ENCODE measurements around the gene FGGY.

Gene FGGY

GRCh38 chr1:59669752-59670312, 372.9 kb downstream of the FGGY start:
- DNase-seq, result no peak

DNA sequence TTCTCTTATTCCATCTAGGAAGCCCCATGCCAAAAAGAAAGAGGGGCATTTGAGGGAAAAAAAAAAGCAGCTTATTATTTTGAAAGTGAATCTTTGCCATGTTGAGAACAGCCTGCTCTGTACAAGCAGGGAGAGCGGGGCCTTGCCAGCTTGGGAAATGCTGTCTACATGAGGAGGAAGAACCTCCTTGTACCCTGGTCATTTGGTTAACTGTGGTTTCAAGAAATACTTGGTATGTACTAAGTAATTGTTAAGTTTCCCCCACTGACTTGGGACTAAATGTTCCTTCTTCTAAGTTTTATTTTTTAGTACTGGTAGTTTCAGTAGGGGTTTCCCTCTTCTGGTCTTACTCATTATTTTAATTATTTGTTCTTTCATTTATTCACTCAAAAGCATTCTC, 373.8 kb downstream of the FGGY start:
- DNase-seq, result no peak

GRCh38 chr1:59671066-59671952, 374.4 kb downstream of the FGGY start:
- no peak for DNase-seq

DNA sequence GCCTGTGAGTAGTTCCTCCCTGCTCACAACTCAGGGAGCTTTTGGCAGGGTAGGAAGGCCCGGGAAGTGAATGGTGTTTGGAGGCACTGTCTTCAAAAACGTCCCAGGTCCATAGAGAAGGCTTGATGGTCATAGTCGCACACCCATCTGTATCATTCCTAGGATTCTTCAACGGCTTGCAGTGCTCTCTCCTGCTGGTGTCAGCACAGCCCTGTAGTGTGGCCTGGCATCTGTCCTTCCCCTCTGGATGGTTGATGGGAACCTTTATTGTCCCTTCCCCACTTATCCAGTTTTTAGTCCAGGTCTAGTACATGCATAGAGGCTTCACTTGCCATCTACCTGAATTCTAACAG, 375.0 kb downstream of the FGGY start:
- DNase-seq, result no peak

GRCh38 chr1:59672851-59673572, 376.1 kb downstream of the FGGY start:
- DNase-seq, result no peak

GRCh38 chr1:59673573-59674450, 376.9 kb downstream of the FGGY start:
- DNase-seq, result no peak

DNA sequence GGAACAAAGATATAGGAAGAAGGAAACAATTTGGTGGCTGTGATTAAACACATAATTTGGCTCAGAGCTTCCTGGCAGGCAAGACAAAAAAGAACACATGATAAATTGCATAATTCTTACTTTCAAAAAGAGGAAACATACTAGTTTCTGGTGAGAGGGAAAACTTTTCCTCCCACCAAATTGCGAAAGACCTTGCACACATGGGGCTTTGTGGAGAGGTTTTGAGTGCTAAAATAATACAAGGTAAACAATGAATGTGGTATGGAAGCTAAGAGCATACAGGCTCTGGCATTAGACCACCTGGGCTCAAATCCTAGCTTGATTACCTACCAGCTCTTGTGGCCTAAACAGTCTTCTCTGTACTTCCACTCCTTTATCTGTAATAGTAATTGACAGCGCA, 377.7 kb downstream of the FGGY start:
- DNase-seq, result no peak

- DNase-seq, result no peak
These were observed 379.0 kb downstream of the FGGY start for GRCh38 chr1:59675936-59676335.

DNA sequence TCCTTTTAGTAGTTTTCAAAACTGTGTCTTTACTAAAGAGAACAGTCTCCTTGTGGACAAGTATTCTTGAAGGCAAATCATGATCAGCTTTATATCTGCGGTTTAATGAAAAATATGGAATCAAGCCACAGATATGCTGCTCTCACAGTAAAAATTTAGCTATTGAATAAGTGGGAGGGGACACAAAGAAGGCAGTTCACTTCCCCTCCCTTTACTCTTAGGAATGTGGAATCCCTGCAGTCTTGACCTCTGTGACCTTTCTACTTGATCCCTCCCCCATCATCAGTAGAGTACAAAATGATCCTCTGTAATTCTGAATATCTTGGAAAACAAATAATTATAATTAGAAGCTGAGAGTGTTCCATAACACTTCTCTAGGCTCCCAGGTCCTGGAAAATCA, 381.1 kb downstream of the FGGY start:
- no peak for DNase-seq

GRCh38 chr1:59678493-59679228, 381.8 kb downstream of the FGGY start:
- DNase-seq, result no peak

- DNase-seq, result no peak
These were observed 383.1 kb downstream of the FGGY start for GRCh38 chr1:59680044-59680443.

GRCh38 chr1:59682396-59683080, 385.6 kb downstream of the FGGY start:
- no peak for DNase-seq

- DNase-seq, result no peak
These were observed 386.3 kb downstream of the FGGY start for GRCh38 chr1:59683197-59683596.

- no peak for DNase-seq
These were observed 387.8 kb downstream of the FGGY start for GRCh38 chr1:59684698-59685097.

- no peak for DNase-seq
These were observed 388.2 kb downstream of the FGGY start for GRCh38 chr1:59685101-59685500.

- no peak for DNase-seq
These were observed 388.8 kb downstream of the FGGY start for GRCh38 chr1:59685666-59686065.

GRCh38 chr1:59686170-59686569, 389.3 kb downstream of the FGGY start:
- no peak for DNase-seq

- DNase-seq, result no peak
These were observed 389.7 kb downstream of the FGGY start for GRCh38 chr1:59686574-59686973.

DNA sequence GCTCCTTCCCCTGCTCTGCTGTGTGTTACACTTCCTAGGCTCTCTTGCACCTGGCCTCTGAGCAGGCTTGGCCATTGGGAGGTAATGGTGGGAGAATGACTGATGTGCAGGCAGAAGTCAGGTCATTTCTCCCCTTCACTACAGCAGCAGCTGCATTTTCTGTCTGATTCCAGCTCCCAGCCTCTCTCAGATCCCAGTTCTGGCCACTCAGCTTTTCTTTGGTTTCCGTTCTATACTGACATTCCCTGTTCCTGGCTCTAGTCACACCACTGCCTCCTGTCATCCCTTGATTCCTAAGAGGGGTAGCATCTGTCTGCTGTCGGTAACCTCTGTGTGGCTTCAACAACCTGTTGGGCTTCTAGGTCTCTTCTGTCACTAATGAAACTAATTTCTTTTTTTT, 390.2 kb downstream of the FGGY start:
- DNase-seq, result no peak

DNA sequence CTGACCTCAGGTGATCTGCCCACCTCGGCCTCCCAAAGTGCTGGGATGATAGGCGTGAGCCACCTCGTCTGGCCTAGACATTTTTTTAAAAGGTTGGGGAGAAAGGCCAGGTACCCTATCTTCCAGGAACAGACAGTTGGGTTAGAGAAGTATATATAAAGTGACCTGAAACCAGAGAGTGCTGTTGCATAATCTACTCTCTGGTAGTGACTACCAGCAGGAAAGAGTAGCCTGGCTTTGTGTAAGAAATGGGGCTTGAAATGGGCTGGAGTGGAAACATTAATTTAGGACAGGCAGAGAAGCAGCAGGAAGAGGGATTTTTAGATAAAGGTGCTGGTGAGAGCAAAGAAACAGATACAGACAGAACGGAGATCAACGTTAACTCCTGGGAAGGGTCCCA, 392.1 kb downstream of the FGGY start:
- DNase-seq, result no peak

DNA sequence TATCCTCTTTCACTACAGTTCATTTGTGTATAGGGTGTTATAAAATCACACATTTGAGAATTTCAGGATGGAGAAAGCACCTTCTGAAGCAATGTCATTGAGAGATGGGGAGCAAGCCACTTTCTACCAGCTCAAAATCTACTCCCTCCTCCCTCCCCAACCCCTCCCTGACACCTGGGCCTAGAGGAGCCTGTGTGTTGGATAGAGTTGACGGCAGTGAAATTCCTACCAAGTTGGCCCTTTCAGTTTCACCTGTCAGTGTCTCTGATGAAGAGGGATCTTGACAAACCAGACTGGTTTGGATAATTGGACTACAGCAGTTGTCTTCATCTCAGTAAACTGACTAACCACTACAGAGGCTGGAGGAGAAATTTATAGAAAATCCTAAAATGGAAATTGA, 392.8 kb downstream of the FGGY start:
- DNase-seq, result no peak
